SK-N-MC (cell line): ENCODE data around the gene ZNF536.

Source experiments
- DNase-seq: peaks from one replicate; pipeline ENCODE4 v3.0.0-alpha.2; 2011; ENCODE audit warnings: low read depth, low spot score
- H3K27ac ChIP-seq: fragments of 200-600 bp; sonication (generic); 2 replicates; pipeline ENCODE4 v1.5.1; 2016; ENCODE audit warnings: mixed run types
- H3K36me3 ChIP-seq: fragments of 200-600 bp; sonication (generic); 2 replicates; pipeline ENCODE4 v1.6.1; 2017; ENCODE audit warnings: antibody characterized with exemption, low read length, mixed read lengths; ENCODE audit not compliant: insufficient read depth
- H3K4me3 ChIP-seq: fragments of 200-600 bp; sonication (generic); 2 replicates; pipeline ENCODE4 v1.5.1; 2016
- H3K9ac ChIP-seq: fragments of 200-600 bp; sonication (generic); 2 replicates; pipeline ENCODE4 v1.8.0; 2017; ENCODE audit warnings: mixed run types, mixed read lengths; ENCODE audit not compliant: insufficient read length
- H3K9me3 ChIP-seq: fragments of 200-600 bp; sonication (generic); 2 replicates; pipeline ENCODE4 v1.6.1; 2017; ENCODE audit warnings: low read depth, mild to moderate bottlenecking, antibody characterized with exemption, low read length, moderate library complexity, mixed read lengths
- EZH2 ChIP-seq: fragments of 200-600 bp; sonication (generic); IDR thresholded peaks from one replicate; pipeline ENCODE4 v1.6.1; 2017; ENCODE audit warnings: antibody characterized with exemption
- FOXP2 ChIP-seq: optimal IDR thresholded peaks from 2 replicates; pipeline ENCODE3; 2011; ENCODE audit warnings: mild to moderate bottlenecking, moderate library complexity; ENCODE audit not compliant: insufficient read depth; ENCODE audit errors: extremely low read length, control extremely low read depth
- POLR2AphosphoS5 ChIP-seq: IDR thresholded peaks from 2 replicates; pipeline ENCODE4 v1.6.1; 2012; ENCODE audit warnings: mild to moderate bottlenecking, low read depth, low read length, borderline replicate concordance

The ZNF536 gene

GRCh38 chr19:30364866-30365800 lies 7.1 kb upstream of the ZNF536 start:
- Histone ChIP-seq H3K9me3 (no peaks in the 10 kb centered on the region), H3K27ac (no peak overlapping the region), H3K36me3 (no peaks in the 10 kb centered on the region), H3K4me3 (no peak overlapping the region), H3K9ac (no peak overlapping the region)
- DNase-seq: no peak
- TF ChIP-seq EZH2 (no peak), FOXP2 (no peak), POLR2AphosphoS5 (no peak)

- no peaks in the 10 kb centered on the region for H3K9me3 ChIP-seq
- no peak for DNase-seq
- no peak overlapping the region for H3K4me3 ChIP-seq
- no peak overlapping the region for H3K9ac ChIP-seq
- H3K27ac ChIP-seq: no peak overlapping the region
- TF ChIP-seq POLR2AphosphoS5: no peak
- TF ChIP-seq FOXP2: no peak
- TF ChIP-seq EZH2: no peak
- H3K36me3 ChIP-seq: no peaks in the 10 kb centered on the region
Observed at GRCh38 chr19:30366282-30366681, 5.9 kb upstream of the ZNF536 start.

GRCh38 chr19:30367006-30367405 lies 5.2 kb upstream of the ZNF536 start:
- Histone ChIP-seq H3K27ac (no peak overlapping the region), H3K9me3 (no peaks in the 10 kb centered on the region), H3K9ac (no peak overlapping the region), H3K4me3 (no peak overlapping the region), H3K36me3 (no peaks in the 10 kb centered on the region)
- DNase-seq: no peak
- TF ChIP-seq FOXP2 (no peak), EZH2 (no peak), POLR2AphosphoS5 (no peak)

GRCh38 chr19:30367421-30367820 lies 4.8 kb upstream of the ZNF536 start:
- Histone ChIP-seq H3K4me3 (no peak overlapping the region), H3K36me3 (no peaks in the 10 kb centered on the region), H3K27ac (no peak overlapping the region), H3K9me3 (no peaks in the 10 kb centered on the region), H3K9ac (no peak overlapping the region)
- TF ChIP-seq POLR2AphosphoS5 (no peak), EZH2 (no peak), FOXP2 (no peak)
- no peak for DNase-seq

- Histone ChIP-seq H3K9ac (no peak overlapping the region), H3K4me3 (no peak overlapping the region), H3K36me3 (no peaks in the 10 kb centered on the region), H3K27ac (no peak overlapping the region), H3K9me3 (no peaks in the 10 kb centered on the region)
- TF ChIP-seq EZH2 (no peak), FOXP2 (no peak), POLR2AphosphoS5 (no peak)
- DNase-seq: no peak
Observed at GRCh38 chr19:30369833-30370232, 2.4 kb upstream of the ZNF536 start.

- H3K36me3 ChIP-seq: no peaks in the 10 kb centered on the region
- DNase-seq: no peak
- H3K4me3 ChIP-seq: no peak overlapping the region
- no peaks in the 10 kb centered on the region for H3K9me3 ChIP-seq
- no peak overlapping the region for H3K9ac ChIP-seq
- TF ChIP-seq POLR2AphosphoS5 (no peak), FOXP2 (no peak), EZH2 (no peak)
- H3K27ac ChIP-seq: no peak overlapping the region
Observed at GRCh38 chr19:30371161-30371836, 885 bp upstream of the ZNF536 start.

- TF ChIP-seq FOXP2 (no peak), EZH2 (no peak), POLR2AphosphoS5 (no peak)
- DNase-seq: no peak
- Histone ChIP-seq H3K4me3 (no peak overlapping the region), H3K27ac (no peak overlapping the region), H3K36me3 (no peaks in the 10 kb centered on the region), H3K9me3 (no peaks in the 10 kb centered on the region), H3K9ac (no peak overlapping the region)
Observed at GRCh38 chr19:30373593-30373992, 1.4 kb downstream of the ZNF536 start.

- Histone ChIP-seq H3K9me3 (no peaks in the 10 kb centered on the region), H3K36me3 (no peaks in the 10 kb centered on the region), H3K9ac (peak overlapping the region; percentile 64), H3K27ac (0 out of 2 replicates have a peak overlapping the region, but pooled peaks have one; percentile 19), H3K4me3 (peak overlapping the region; percentile 74)
- no peak for TF ChIP-seq EZH2
- no peak for DNase-seq
Observed at GRCh38 chr19:30374539-30374864, 2.3 kb downstream of the ZNF536 start.
